ENCODE measurements around the gene NEK8. TPM values are rescaled to one million over a fixed set of nuclear protein-coding genes. Genes with fewer than 3 reads are reported as not detected.

Gene NEK8
- total RNA-seq, 4 donors from 2014 or later = 3.9 to 14.0 (median 8.1) TPM

DNA sequence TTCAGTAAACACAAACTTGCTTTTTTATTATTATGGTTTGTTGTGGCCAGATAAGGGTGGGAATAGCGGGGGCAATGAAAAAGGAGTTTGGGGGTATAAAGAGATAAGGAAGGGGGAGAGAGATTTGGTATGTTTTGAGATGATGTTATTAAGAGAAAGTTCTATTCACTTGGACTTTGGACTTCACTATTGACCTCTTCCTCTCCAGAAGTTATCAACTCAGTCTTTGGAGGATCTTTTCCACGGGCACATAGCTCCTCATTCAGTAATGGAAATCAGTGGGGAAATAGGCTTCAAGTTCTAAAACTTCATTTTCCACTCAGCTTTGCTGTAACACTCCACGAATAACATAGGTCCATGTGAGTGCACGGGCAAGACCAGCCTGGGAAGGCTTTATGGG, 40.1 kb upstream of the NEK8 start:
- TF ChIP-seq CTCF (IDR thresholded peaks at IDR 0.05) = no peak
- no peak for TF ChIP-seq POLR2A (IDR thresholded peaks at IDR 0.05)
- Histone ChIP-seq H3K4me3 (replicated peaks in 1 of 3) (no peak overlapping the region), H3K27ac (no peak overlapping the region), H3K9me3 (no peaks in the 10 kb centered on the region), H3K4me1 (peaks cover 0 to 12% of the 10 kb centered on the region in 2 donors), H3K36me3 (peaks cover 82 to 85% of the 10 kb centered on the region in 2 donors), H3K27me3 (no peaks in the 10 kb centered on the region)
- intact Hi-C loops (cut with DNase I) = no loop called here
- no peak for DNase-seq
- WGBS, 2 donors = 94% methylated on average over 4 of the region's 4 CpGs

GRCh38 chr17:28689011-28689410, 39.6 kb upstream of the NEK8 start:
- Histone ChIP-seq H3K9me3 (no peaks in the 10 kb centered on the region), H3K4me3 (replicated peaks in 1 of 3) (no peak overlapping the region), H3K4me1 (peaks cover 0 to 12% of the 10 kb centered on the region in 2 donors), H3K27ac (no peak overlapping the region), H3K36me3 (peaks cover 82 to 85% of the 10 kb centered on the region in 2 donors), H3K27me3 (no peaks in the 10 kb centered on the region)
- DNase-seq = no peak
- intact Hi-C loops (cut with DNase I) = no loop called here
- WGBS, 2 donors = 95 to 99% methylated on average over 3 of the region's 3 CpGs
- TF ChIP-seq POLR2A (IDR thresholded peaks at IDR 0.05) = no peak
- TF ChIP-seq CTCF (IDR thresholded peaks at IDR 0.05) = no peak

GRCh38 chr17:28693869-28694268, 34.7 kb upstream of the NEK8 start:
- intact Hi-C loops (cut with DNase I) = no loop called here
- WGBS, 2 donors = 89 to 91% methylated on average over 1 of the region's 1 CpG
- H3K36me3 ChIP-seq = peaks cover 87 to 92% of the 10 kb centered on the region in 2 donors
- H3K9me3 ChIP-seq = no peaks in the 10 kb centered on the region
- H3K27me3 ChIP-seq = no peaks in the 10 kb centered on the region
- H3K4me1 ChIP-seq = no peaks in the 10 kb centered on the region
- no peak for DNase-seq
- no peak overlapping the region for H3K4me3 ChIP-seq (replicated peaks in 1 of 3)
- no peak overlapping the region for H3K27ac ChIP-seq
- TF ChIP-seq POLR2A (IDR thresholded peaks at IDR 0.05) (no peak), CTCF (IDR thresholded peaks at IDR 0.05) (no peak)

DNA sequence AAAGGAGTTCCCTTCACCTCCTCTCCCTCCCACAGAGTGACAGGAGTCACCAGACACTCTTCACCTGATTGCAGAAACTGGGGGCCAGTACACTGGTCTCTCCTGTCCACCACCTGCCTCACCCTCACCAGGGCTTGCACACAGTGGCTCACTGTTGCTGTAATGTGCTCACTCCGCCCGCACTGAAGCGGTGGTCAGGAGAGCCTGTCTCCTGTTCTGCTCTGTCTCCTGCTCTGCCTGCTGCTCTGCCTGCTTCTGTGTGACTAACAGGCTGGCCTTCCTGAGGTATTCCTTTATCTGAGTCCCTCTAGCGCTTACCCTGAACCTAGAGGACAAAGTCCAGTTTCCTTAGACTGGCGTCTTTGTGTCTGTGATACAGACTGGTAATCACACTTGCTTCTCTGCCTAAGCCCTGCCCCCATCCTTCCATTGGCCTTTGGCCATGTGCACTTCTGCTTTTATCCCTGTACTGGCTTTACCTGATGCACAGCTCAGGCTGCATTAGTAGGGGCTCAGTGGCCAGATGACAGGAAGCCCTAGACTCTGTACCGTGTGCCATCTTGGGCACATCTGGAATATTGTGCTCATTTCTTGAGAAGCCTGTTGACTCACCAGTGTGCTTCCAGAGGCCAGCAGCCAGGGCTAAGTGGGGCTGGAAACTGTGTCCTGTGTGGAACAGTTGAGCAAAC, 30.2 kb upstream of the NEK8 start:
- intact Hi-C loops (cut with DNase I) = no loop called here
- H3K9me3 ChIP-seq = no peaks in the 10 kb centered on the region
- H3K4me1 ChIP-seq = no peaks in the 10 kb centered on the region
- H3K36me3 ChIP-seq = peaks cover 96 to 100% of the 10 kb centered on the region in 2 donors
- no peak for TF ChIP-seq POLR2A (IDR thresholded peaks at IDR 0.05)
- TF ChIP-seq CTCF (IDR thresholded peaks at IDR 0.05) = no peak
- 97% methylated on average over 6 of the region's 6 CpGs for WGBS, 2 donors
- no peaks in the 10 kb centered on the region for H3K27me3 ChIP-seq
- H3K27ac ChIP-seq = no peak overlapping the region
- no peak overlapping the region for H3K4me3 ChIP-seq (replicated peaks in 1 of 3)
- DNase-seq = no peak

- intact Hi-C loops (cut with DNase I) = no loop called here
- DNase-seq = no peak
- WGBS, 2 donors = 96 to 100% methylated on average over 1 to 8 of the region's 8 CpGs
- Histone ChIP-seq H3K27ac (no peak overlapping the region), H3K9me3 (no peaks in the 10 kb centered on the region), H3K27me3 (no peaks in the 10 kb centered on the region), H3K4me1 (no peaks in the 10 kb centered on the region), H3K4me3 (replicated peaks in 1 of 3) (no peak overlapping the region), H3K36me3 (peaks cover 78 to 81% of the 10 kb centered on the region in 2 donors)
- TF ChIP-seq POLR2A (IDR thresholded peaks at IDR 0.05) (no peak), CTCF (IDR thresholded peaks at IDR 0.05) (no peak)
Measured at GRCh38 chr17:28700278-28700677, 28.3 kb upstream of the NEK8 start.
